ENCODE measurements around the gene TEX2.

The TEX2 gene

GRCh38 chr17:64113006-64113405 is 150.1 kb downstream of the TEX2 start:
- DNase-seq (ENCODE audit: low read depth in 2 of 2) = no peak

DNA sequence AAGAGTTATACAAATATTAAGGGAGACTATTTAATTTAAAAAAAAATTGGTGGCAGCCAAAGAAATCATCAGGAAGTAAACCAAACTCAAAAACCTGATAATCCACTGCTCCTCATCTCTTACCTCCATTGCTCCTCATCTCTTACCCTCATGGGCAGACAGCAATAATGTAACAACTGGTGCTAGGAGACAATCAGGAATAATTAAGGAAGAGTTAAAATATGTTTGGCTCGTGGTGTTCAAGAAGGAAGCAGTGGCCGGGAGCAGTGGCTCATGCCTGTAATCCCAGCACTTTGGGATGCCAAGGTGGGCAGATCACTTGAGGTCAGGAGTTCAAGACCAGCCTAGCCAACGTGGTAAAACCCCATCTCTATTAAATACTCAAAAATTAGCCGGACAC is 151.2 kb downstream of the TEX2 start:
- no peak for DNase-seq (ENCODE audit: low read depth in 2 of 2)

GRCh38 chr17:64110379-64111152 is 152.5 kb downstream of the TEX2 start:
- no peak for DNase-seq (ENCODE audit: low read depth in 2 of 2)

DNA sequence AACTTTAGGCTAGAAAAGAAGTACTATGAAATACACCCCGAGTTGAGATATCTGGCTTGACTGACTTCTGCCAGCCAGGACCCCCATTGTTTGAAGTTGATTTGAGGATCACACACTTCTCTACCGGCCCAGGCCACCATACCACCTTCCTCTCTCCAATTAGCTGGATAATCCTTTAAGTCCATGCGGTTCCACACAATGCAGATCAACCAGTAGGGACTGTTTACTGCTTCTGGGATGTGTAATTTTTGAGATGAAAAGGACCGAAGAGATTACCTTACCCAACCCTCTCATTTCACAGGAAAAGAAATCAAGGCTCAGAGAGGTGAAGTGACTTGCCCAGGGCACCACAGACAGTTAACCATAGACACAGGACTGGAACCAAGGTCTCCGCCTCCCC is 153.7 kb downstream of the TEX2 start:
- no peak for DNase-seq (ENCODE audit: low read depth in 2 of 2)

GRCh38 chr17:64107500-64108236 is 155.4 kb downstream of the TEX2 start:
- DNase-seq (ENCODE audit: low read depth in 2 of 2) = no peak

GRCh38 chr17:64106918-64107317 is 156.1 kb downstream of the TEX2 start:
- DNase-seq (ENCODE audit: low read depth in 2 of 2) = no peak

GRCh38 chr17:64103391-64104364 is 159.4 kb downstream of the TEX2 start:
- no peak for DNase-seq (ENCODE audit: low read depth in 2 of 2)

DNA sequence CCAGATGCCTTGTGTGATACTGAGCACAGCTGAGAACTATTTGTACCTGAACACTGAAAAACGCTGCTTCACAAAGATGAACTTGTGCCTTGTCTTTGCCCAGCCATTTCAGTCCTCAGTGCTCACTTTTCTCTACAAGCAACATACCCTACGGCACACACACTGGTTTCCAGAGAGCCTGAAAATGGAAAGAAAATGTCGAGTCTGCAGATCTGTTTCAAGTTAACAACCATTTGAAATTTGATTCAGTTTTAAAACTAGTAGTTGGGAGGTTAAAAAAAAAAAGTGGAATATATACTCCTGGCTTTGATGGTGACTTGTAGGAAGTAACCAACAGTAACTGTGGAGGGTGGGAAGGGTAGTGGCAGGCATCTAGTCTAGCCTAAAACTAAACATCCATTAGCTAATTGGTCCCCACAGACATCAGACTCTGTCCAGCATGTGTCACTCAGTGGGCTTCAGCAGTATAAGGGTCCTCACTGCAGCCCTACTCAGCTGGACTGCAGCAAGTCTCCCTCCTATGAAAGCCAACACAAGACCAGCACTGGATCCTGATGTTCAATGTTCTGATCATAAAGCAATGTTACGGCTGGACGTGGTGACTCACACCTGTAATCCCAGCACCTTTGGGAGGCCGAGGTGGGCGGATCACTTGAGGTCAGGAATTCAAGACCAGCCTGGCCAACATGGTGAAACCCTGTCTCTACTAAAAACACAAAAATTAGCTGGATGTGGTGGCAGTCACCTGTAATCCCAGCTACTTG is 160.3 kb downstream of the TEX2 start:
- no peak for DNase-seq (ENCODE audit: low read depth in 2 of 2)

GRCh38 chr17:64099543-64099942 is 163.5 kb downstream of the TEX2 start:
- DNase-seq (ENCODE audit: low read depth in 2 of 2) = no peak
